Left forelimb (tissue), 1 donor: ENCODE measurements around the gene PALM3.
"Not testable (repeated sequence)": the region's sequence is repeated elsewhere in the genome, so short reads cannot be mapped to it uniquely, and the experiment has no call there.

ENCODE experiments used
- DNase-seq: peaks from one replicate; pipeline ENCODE4 v3.0.0-alpha.2; 2018; ENCODE audit warnings: low spot score

The PALM3 gene

GRCh38 chr19:14058182-14059092, 3.4 kb downstream of the PALM3 start:
- no peak for DNase-seq

GRCh38 chr19:14056741-14057356, 5.0 kb downstream of the PALM3 start:
- DNase-seq, result no peak

- DNase-seq, result no peak
These were observed 5.7 kb downstream of the PALM3 start for GRCh38 chr19:14056069-14056666.

GRCh38 chr19:14055396-14055795, 6.5 kb downstream of the PALM3 start:
- no peak for DNase-seq

GRCh38 chr19:14054721-14055120, 7.2 kb downstream of the PALM3 start:
- DNase-seq, result no peak

GRCh38 chr19:14054099-14054498, 7.8 kb downstream of the PALM3 start:
- no peak for DNase-seq

GRCh38 chr19:14053500-14053899, 8.4 kb downstream of the PALM3 start:
- no peak for DNase-seq

GRCh38 chr19:14053032-14053431, 8.8 kb downstream of the PALM3 start:
- DNase-seq, result no peak

GRCh38 chr19:14052470-14052869, 9.4 kb downstream of the PALM3 start:
- DNase-seq, result no peak

GRCh38 chr19:14051980-14052379, 9.9 kb downstream of the PALM3 start:
- no peak for DNase-seq

- not testable (repeated sequence) for DNase-seq
These were observed 10.9 kb downstream of the PALM3 start for GRCh38 chr19:14050961-14051360.

- DNase-seq, result no peak
These were observed 11.4 kb downstream of the PALM3 start for GRCh38 chr19:14050512-14050911.

- no peak for DNase-seq
These were observed 13.3 kb downstream of the PALM3 start for GRCh38 chr19:14048443-14049153.

GRCh38 chr19:14047866-14048265, 14.0 kb downstream of the PALM3 start:
- not testable (repeated sequence) for DNase-seq

- DNase-seq, result not testable (repeated sequence)
These were observed 18.9 kb downstream of the PALM3 start for GRCh38 chr19:14042659-14043608.

GRCh38 chr19:14039181-14039580, 22.7 kb downstream of the PALM3 start:
- DNase-seq, result no peak

- no peak for DNase-seq
These were observed 26.2 kb downstream of the PALM3 start for GRCh38 chr19:14035706-14036105.

- not testable (repeated sequence) for DNase-seq
These were observed 26.7 kb downstream of the PALM3 start for GRCh38 chr19:14035159-14035558.

GRCh38 chr19:14033946-14034345, 27.9 kb downstream of the PALM3 start:
- no peak for DNase-seq

GRCh38 chr19:14031719-14032480, 30.0 kb downstream of the PALM3 start, which contains the start of gene IL27RA:
TSS of gene IL27RA (plus strand) at chr19:14031762. CDS start at chr19:14031873, 111 bp downstream.
- DNase-seq, result peak; percentile 75
